HepG2 (cell line): Measurements from ENCODE around the gene MYO10. TPM values are rescaled to one million over a fixed set of nuclear protein-coding genes. Genes with fewer than 3 reads are reported as not detected.

Experiments
- ATF1 ChIP-seq: IDR thresholded peaks from 2 replicates; pipeline ENCODE4 v1.6.1; 2016; ENCODE audit warnings: mild to moderate bottlenecking, control low read depth
- CHCHD3 ChIP-seq: sonication (generic); formaldehyde crosslinking; IDR thresholded peaks from 2 replicates; pipeline ENCODE4 v1.8.0; 2022; ENCODE audit warnings: mild to moderate bottlenecking, missing genetic modification reagents, moderate library complexity
- EHMT2 ChIP-seq: fragments of 200-600 bp; sonication (generic); IDR thresholded peaks from 2 replicates; pipeline ENCODE4 v1.7.0; 2017; ENCODE audit warnings: antibody characterized with exemption, low read depth, low read length, borderline replicate concordance
- FOXA1 ChIP-seq, 2 experiments: fragments of 450-650 bp in 1 of 2; sonication (generic) in 1 of 2; formaldehyde crosslinking in 1 of 2; IDR thresholded peaks; 2 replicates each; pipeline versions ENCODE4 v1.4.0 to v1.6.1; 2016 to 2020; ENCODE audit warnings: missing genetic modification reagents in 1 of 2
- FOXP1 ChIP-seq, 2 experiments: fragments of 450-650 bp in 1 of 2; IDR thresholded peaks; 2 replicates each; pipeline ENCODE4 v1.6.1; 2017 to 2018; ENCODE audit warnings: antibody characterized with exemption in 1 of 2
- FOXP4 ChIP-seq: sonication (generic); formaldehyde crosslinking; IDR thresholded peaks from 2 replicates; pipeline ENCODE4 v1.4.0; 2020; ENCODE audit warnings: missing genetic modification reagents
- KDM1A ChIP-seq: IDR thresholded peaks from 2 replicates; pipeline ENCODE4 v1.6.1; 2016; ENCODE audit warnings: missing compliant biosample characterization
- MAFF ChIP-seq: IDR thresholded peaks from 2 replicates; pipeline ENCODE4 v1.6.1; 2011; ENCODE audit warnings: low read depth, low read length, improper control_type of control experiment
- MAFK ChIP-seq, 2 experiments: IDR thresholded peaks in 1 of 2; conservative IDR thresholded peaks in 1 of 2; 2 replicates each; pipeline ENCODE4 v1.6.1; 2011; ENCODE audit warnings: improper control_type of control experiment in 2 of 2, low read length in 2 of 2
- MIXL1 ChIP-seq: IDR thresholded peaks from 2 replicates; pipeline ENCODE4 v1.6.1; 2016
- MXD1 ChIP-seq: sonication (generic); formaldehyde crosslinking; IDR thresholded peaks from 2 replicates; pipeline ENCODE4 v1.4.0; 2020; ENCODE audit warnings: mild to moderate bottlenecking, missing genetic modification reagents
- NONO ChIP-seq, 2 experiments: fragments of 450-650 bp in 1 of 2; sonication (generic) in 1 of 2; formaldehyde crosslinking in 1 of 2; IDR thresholded peaks in 1 of 2; conservative IDR thresholded peaks in 1 of 2; 2 replicates each; pipeline versions ENCODE4 v1.6.1 to v1.8.0; 2017 to 2022; ENCODE audit warnings: mild to moderate bottlenecking in 1 of 2, missing genetic modification reagents in 1 of 2, moderate library complexity in 1 of 2
- NR2F2 ChIP-seq: IDR thresholded peaks from 2 replicates; pipeline ENCODE4 v1.6.1; 2012; ENCODE audit warnings: low read depth, inconsistent platforms, borderline replicate concordance
- RXRB ChIP-seq: IDR thresholded peaks from 2 replicates; pipeline ENCODE4 v1.6.1; 2016; ENCODE audit warnings: borderline replicate concordance, missing genetic modification reagents, missing compliant biosample characterization
- SIX4 ChIP-seq: sonication (generic); formaldehyde crosslinking; IDR thresholded peaks from 2 replicates; pipeline ENCODE4 v1.4.0; 2020; ENCODE audit warnings: missing genetic modification reagents
- TARDBP ChIP-seq: sonication (generic); formaldehyde crosslinking; IDR thresholded peaks from 2 replicates; pipeline ENCODE4 v1.8.0; 2022; ENCODE audit warnings: mild to moderate bottlenecking, missing genetic modification reagents
- TBX2 ChIP-seq: sonication (generic); formaldehyde crosslinking; IDR thresholded peaks from 2 replicates; pipeline ENCODE4 v1.5.0; 2020; ENCODE audit warnings: missing genetic modification reagents, mild to moderate bottlenecking, borderline replicate concordance
- TBX3 ChIP-seq: fragments of 450-650 bp; IDR thresholded peaks from 2 replicates; pipeline ENCODE4 v1.6.1; 2017; ENCODE audit warnings: antibody characterized with exemption, mild to moderate bottlenecking, inconsistent platforms, borderline replicate concordance
- ZBTB8A ChIP-seq: sonication (generic); formaldehyde crosslinking; IDR thresholded peaks from 2 replicates; pipeline ENCODE4 v1.4.0; 2020; ENCODE audit warnings: mild to moderate bottlenecking, low read depth, missing genetic modification reagents, borderline replicate concordance
- ZGPAT ChIP-seq: IDR thresholded peaks from 2 replicates; pipeline ENCODE4 v1.6.1; 2016; ENCODE audit warnings: mild to moderate bottlenecking
- ZNF609 ChIP-seq: sonication (generic); formaldehyde crosslinking; IDR thresholded peaks from 2 replicates; pipeline ENCODE4 v1.4.0; 2020; ENCODE audit warnings: mild to moderate bottlenecking, missing genetic modification reagents, borderline replicate concordance
- polyA plus RNA-seq, 8 experiments: library from polyadenylated mRNA; depleted of rRNA in 3 of 8; stranded (reverse) in 7 of 8; unstranded in 1 of 8; fragments of >200 nt; fragmentation: Illumina TruSeq in 4 of 8; extraction: Trizol in 4 of 8; gene quantifications; 2 replicates each; pipeline versions ENCODE4 v1.2.1 to v1.2.3, GENCODE V29; 2011 to 2016; ENCODE audit warnings: low read depth in 4 of 8, missing spikeins in 1 of 8, mixed read lengths in 1 of 8; ENCODE audit not compliant: insufficient read depth in 1 of 8
- total RNA-seq, 5 experiments: library from RNA; depleted of rRNA; stranded (reverse); fragments of >200 nt; fragmentation: Illumina TruSeq; extraction: Trizol; gene quantifications; 2 replicates each; pipeline ENCODE4 v1.2.3, GENCODE V29; 2016; ENCODE audit warnings: low read depth in 1 of 5

The MYO10 gene
- total and polyA plus RNA-seq, 2 of the 13 experiments (the other 11 are each of a cell fraction or from before 2014, with no cell fraction given): 4.5 to 14.0 TPM

GRCh38 chr5:16881251-16881650 lies 54.8 kb downstream of the MYO10 start (continued):
- TF ChIP-seq FOXP1 (IDR thresholded peaks at IDR 0.05) (no peak), FOXP1 (CRISPR knock-in tag; IDR thresholded peaks at IDR 0.05) (peak; percentile 67; the same call in 1 of the 2 replicates), ZGPAT (CRISPR knock-in tag) (peak; percentile 69; the same call in 1 of the 2 replicates), MAFK (conservative IDR thresholded peaks at IDR 0.05 in 1 of 2, IDR thresholded peaks at IDR 0.05 in 1 of 2; ENCODE audit: low read length in 2 of 2) (peak; percentile 94 to 97), TARDBP (CRISPR knock-in tag) (0 out of 2 replicates have a peak, but pooled peaks have one; percentile 47), KDM1A (CRISPR knock-in tag) (0 out of 2 replicates have a peak, but pooled peaks have one; percentile 16), TBX3 (peak; percentile 95), NR2F2 (peak; percentile 72), FOXA1 (IDR thresholded peaks at IDR 0.05) (peak; percentile 56; the same call in 1 of the 2 replicates), FOXA1 (CRISPR knock-in tag; IDR thresholded peaks at IDR 0.05) (peak; percentile 90), SIX4 (CRISPR knock-in tag) (peak; percentile 24; the same call in 1 of the 2 replicates), MIXL1 (CRISPR knock-in tag) (peak; percentile 53; the same call in 1 of the 2 replicates), MXD1 (CRISPR knock-in tag) (no peak), ATF1 (no peak), CHCHD3 (CRISPR knock-in tag) (no peak), NONO (IDR thresholded peaks at IDR 0.05) (no peak), NONO (CRISPR knock-in tag; conservative IDR thresholded peaks at IDR 0.05) (peak; percentile 40; the same call in 1 of the 2 replicates), FOXP4 (CRISPR knock-in tag) (peak; percentile 62), EHMT2 (no peak), ZNF609 (CRISPR knock-in tag) (peak; percentile 91; the same call in 1 of the 2 replicates), RXRB (CRISPR knock-in tag) (peak; percentile 58; the same call in 1 of the 2 replicates), ZBTB8A (CRISPR knock-in tag) (no peak), TBX2 (CRISPR knock-in tag) (peak; percentile 99), MAFF (peak; percentile 93)
